ENCODE measurements around the gene PEX26. TPM values are rescaled to one million over a fixed set of nuclear protein-coding genes. Genes with fewer than 3 reads are reported as not detected.

Gene PEX26
- total and polyA plus RNA-seq, 2 experiments from 2014 or later = 4.0 to 48.9 TPM

DNA sequence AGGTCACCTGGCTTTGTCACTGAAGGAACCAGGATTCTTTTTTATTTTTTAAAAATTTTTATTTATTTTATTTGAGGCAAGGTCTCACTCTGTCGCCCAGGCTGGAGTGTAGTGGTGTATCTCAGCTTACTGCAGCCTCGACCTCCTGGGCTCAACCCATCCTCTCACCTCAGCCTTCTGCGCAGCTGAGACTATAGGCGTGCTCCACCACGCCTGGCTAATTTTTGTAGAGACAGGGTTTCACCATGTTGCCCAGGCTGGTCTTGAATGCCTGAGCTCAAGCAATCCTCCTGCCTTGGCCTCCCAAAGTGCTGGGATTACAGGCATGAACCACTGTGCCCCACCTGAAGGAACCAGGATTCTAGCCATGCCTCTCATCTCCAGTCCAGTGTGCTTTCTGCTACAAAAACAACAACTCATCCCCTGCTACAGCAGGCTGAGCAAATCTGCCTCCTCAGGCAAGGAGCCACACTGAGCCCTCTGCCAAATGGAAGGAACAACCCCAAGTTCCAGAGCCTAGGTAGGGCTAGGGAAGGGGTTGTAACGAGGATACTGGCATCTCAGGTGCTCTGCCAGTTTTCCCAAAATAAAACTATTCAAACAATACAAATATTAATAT is 2.6 kb upstream of the PEX26 start (continued):
- TF ChIP-seq STAT1 (IDR thresholded peaks at IDR 0.05; ENCODE audit: unreplicated experiment) (no peak), JUNB (IDR thresholded peaks at IDR 0.05; ENCODE audit: unreplicated experiment) (no peak)

DNA sequence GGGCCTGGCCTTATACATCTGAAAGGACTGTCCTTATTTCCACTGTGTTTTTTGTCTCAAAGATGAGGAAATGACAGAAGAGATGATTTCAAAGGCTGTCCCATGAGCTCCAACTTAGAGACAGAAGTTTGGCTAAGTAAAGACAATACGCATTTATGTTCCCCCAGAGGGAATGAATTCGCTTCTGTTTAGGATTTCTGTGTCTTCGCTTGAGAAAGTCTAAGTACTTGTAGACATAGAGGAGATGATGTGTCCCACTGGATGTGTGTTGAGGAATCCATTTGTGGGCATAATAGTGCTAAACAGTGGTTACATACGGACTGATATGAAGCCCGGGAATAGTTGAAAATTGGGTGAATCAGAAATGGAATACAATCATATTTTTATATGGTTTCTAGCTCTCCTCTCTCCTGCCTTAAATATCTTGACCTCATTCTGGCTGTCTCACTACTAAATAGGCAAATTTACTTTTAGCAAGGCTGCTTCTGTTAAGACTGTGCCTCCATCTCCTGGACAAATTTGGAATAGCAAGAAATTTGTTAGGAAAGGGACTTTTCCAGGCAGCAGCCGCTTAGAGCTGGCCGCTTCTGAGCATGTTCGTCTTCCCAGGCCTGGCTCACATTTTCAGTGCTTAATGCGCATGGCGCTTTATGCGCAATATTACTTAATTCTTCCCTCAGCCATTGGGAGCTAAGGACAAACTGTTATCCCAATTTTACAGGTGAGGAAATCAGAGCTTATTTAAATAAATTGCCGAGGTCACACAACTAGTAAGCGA is 1.9 kb upstream of the PEX26 start:
- Histone ChIP-seq H3K27me3 (ENCODE audit: insufficient read depth) (no peaks in the 10 kb centered on the region), H3K27ac (ENCODE audit: low read depth) (no peak overlapping the region), H3F3A (replicated peaks; ENCODE audit: low read depth) (no peaks in the 10 kb centered on the region), H2AFZ (no peak overlapping the region), H4K20me1 (replicated peaks; ENCODE audit: insufficient read depth) (peaks cover 3% of the 10 kb centered on the region; the same call in 1 of the 2 replicates), H3K4me1 (ENCODE audit: insufficient read depth) (peaks cover 12% of the 10 kb centered on the region; the same call in 1 of the 2 replicates), H3K4me3 (no peak overlapping the region), H3K36me3 (ENCODE audit: insufficient read depth) (peaks cover 14% of the 10 kb centered on the region), H3K4me2 (no peak overlapping the region), H3K9me2 (ENCODE audit: insufficient read depth) (no peaks in the 10 kb centered on the region), H3K79me2 (replicated peaks; ENCODE audit: insufficient read depth) (peaks cover 29% of the 10 kb centered on the region)
- H3K4me1 Mint-ChIP-seq = peaks cover 16% of the 10 kb centered on the region
- peaks cover 5% of the 10 kb centered on the region for H3K27me3 Mint-ChIP-seq (ENCODE audit: insufficient read depth, low read depth, poor library complexity)
- peak; percentile 94 for DNase-seq (ENCODE audit: low spot score)
- TF ChIP-seq, protein P1, sequence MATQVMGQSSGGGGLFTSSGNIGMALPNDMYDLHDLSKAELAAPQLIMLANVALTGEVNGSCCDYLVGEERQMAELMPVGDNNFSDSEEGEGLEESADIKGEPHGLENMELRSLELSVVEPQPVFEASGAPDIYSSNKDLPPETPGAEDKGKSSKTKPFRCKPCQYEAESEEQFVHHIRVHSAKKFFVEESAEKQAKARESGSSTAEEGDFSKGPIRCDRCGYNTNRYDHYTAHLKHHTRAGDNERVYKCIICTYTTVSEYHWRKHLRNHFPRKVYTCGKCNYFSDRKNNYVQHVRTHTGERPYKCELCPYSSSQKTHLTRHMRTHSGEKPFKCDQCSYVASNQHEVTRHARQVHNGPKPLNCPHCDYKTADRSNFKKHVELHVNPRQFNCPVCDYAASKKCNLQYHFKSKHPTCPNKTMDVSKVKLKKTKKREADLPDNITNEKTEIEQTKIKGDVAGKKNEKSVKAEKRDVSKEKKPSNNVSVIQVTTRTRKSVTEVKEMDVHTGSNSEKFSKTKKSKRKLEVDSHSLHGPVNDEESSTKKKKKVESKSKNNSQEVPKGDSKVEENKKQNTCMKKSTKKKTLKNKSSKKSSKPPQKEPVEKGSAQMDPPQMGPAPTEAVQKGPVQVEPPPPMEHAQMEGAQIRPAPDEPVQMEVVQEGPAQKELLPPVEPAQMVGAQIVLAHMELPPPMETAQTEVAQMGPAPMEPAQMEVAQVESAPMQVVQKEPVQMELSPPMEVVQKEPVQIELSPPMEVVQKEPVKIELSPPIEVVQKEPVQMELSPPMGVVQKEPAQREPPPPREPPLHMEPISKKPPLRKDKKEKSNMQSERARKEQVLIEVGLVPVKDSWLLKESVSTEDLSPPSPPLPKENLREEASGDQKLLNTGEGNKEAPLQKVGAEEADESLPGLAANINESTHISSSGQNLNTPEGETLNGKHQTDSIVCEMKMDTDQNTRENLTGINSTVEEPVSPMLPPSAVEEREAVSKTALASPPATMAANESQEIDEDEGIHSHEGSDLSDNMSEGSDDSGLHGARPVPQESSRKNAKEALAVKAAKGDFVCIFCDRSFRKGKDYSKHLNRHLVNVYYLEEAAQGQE (IDR thresholded peaks at IDR 0.05; ENCODE audit: unreplicated experiment) = no peak
- TF ChIP-seq, protein P2, sequence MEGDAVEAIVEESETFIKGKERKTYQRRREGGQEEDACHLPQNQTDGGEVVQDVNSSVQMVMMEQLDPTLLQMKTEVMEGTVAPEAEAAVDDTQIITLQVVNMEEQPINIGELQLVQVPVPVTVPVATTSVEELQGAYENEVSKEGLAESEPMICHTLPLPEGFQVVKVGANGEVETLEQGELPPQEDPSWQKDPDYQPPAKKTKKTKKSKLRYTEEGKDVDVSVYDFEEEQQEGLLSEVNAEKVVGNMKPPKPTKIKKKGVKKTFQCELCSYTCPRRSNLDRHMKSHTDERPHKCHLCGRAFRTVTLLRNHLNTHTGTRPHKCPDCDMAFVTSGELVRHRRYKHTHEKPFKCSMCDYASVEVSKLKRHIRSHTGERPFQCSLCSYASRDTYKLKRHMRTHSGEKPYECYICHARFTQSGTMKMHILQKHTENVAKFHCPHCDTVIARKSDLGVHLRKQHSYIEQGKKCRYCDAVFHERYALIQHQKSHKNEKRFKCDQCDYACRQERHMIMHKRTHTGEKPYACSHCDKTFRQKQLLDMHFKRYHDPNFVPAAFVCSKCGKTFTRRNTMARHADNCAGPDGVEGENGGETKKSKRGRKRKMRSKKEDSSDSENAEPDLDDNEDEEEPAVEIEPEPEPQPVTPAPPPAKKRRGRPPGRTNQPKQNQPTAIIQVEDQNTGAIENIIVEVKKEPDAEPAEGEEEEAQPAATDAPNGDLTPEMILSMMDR (conservative IDR thresholded peaks at IDR 0.05; ENCODE audit: low read depth in 2 of 2) = peak; percentile 74 to 90
- TF ChIP-seq JUNB (IDR thresholded peaks at IDR 0.05; ENCODE audit: unreplicated experiment) = no peak
- H3K36me3 Mint-ChIP-seq (ENCODE audit: low read depth) = peaks cover 23% of the 10 kb centered on the region
- no peaks in the 10 kb centered on the region for H3K9me3 Mint-ChIP-seq
- H3K27ac Mint-ChIP-seq = no peak overlapping the region
- peak; percentile 4; the same call in 2 of the 3 replicates for ATAC-seq
- H3K4me3 Mint-ChIP-seq = peak overlapping the region; percentile 55; the same call in 2 of the 3 replicates

DNA sequence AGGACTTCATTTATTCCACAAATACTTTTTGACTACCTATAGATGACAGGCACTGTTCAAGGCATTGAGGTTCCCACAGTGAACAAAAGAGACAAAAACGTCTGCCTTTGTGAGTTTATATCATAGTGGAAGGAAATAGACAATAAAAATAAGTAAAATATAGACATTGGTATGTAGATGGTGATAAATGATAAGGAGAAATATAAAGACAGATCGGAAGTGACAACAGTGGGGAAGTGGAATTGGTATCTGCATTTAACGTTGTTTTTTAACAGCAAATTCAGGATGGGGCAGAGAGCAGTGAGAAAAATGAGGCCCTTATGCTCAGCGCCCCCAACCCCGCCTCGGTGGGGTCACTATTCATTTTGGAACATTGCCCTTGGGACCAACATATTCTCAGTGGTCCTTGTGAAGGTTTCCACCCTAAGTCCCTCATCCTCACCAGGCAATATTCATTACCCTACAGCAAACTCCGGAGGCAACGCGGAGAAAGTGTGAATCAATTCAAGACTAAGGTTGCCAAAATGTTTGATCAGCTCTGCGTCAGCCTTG is 627 bp upstream of the PEX26 start:
- Histone ChIP-seq H2AFZ (peak overlapping the region; percentile 83), H3K36me3 (ENCODE audit: insufficient read depth) (peaks cover 14% of the 10 kb centered on the region), H3K4me3 (peak overlapping the region; percentile 97), H3K79me2 (replicated peaks; ENCODE audit: insufficient read depth) (peaks cover 40% of the 10 kb centered on the region), H4K20me1 (replicated peaks; ENCODE audit: insufficient read depth) (peaks cover 9% of the 10 kb centered on the region; the same call in 1 of the 2 replicates), H3K27ac (ENCODE audit: low read depth) (no peak overlapping the region), H3F3A (replicated peaks; ENCODE audit: low read depth) (no peaks in the 10 kb centered on the region), H3K4me2 (peak overlapping the region; percentile 88), H3K9me2 (ENCODE audit: insufficient read depth) (no peaks in the 10 kb centered on the region), H3K27me3 (ENCODE audit: insufficient read depth) (no peaks in the 10 kb centered on the region), H3K4me1 (ENCODE audit: insufficient read depth) (peaks cover 12% of the 10 kb centered on the region; the same call in 1 of the 2 replicates)
- ATAC-seq (no peak), DNase-seq (ENCODE audit: low spot score) (no peak)
- Mint-ChIP-seq H3K36me3 (ENCODE audit: low read depth) (peaks cover 35% of the 10 kb centered on the region), H3K4me3 (peak overlapping the region; percentile 95), H3K27me3 (ENCODE audit: insufficient read depth, low read depth, poor library complexity) (peaks cover 5% of the 10 kb centered on the region), H3K4me1 (peaks cover 16% of the 10 kb centered on the region), H3K9me3 (no peaks in the 10 kb centered on the region), H3K27ac (peak overlapping the region; percentile 89)
- TF ChIP-seq, protein P2 (conservative IDR thresholded peaks at IDR 0.05; ENCODE audit: low read depth in 2 of 2) = no peak
- TF ChIP-seq, protein P1 (IDR thresholded peaks at IDR 0.05; ENCODE audit: unreplicated experiment) = no peak
- no peak for TF ChIP-seq JUNB (IDR thresholded peaks at IDR 0.05; ENCODE audit: unreplicated experiment)
- TF ChIP-seq ZNF331 (CRISPR knock-in tag; IDR thresholded peaks at IDR 0.05; ENCODE audit: low read depth) = no peak
- TF ChIP-seq EZH2 (IDR thresholded peaks at IDR 0.05; ENCODE audit: low read depth, unreplicated experiment) = no peak
- TF ChIP-seq NANOG (IDR thresholded peaks at IDR 0.05; ENCODE audit: borderline replicate concordance) = no peak

All from GM23338 (cell line).